Epithelial cell of esophagus (primary cell): ENCODE measurements around the gene MAN1B1.

Experiments used
- DNase-seq: peaks from one replicate; pipeline ENCODE4 v3.0.0; 2010; ENCODE audit warnings: low read depth
- H3K4me3 ChIP-seq: 2 replicates; pipeline ENCODE4 v1.5.1; 2011; ENCODE audit warnings: mild to moderate bottlenecking, low read length, control low read depth
- TF ChIP-seq, protein P1 (sequence below): IDR thresholded peaks from 2 replicates; pipeline ENCODE4 v1.5.1; 2011; ENCODE audit warnings: low read depth, mild to moderate bottlenecking, low read length, control low read depth, inconsistent platforms; ENCODE audit not compliant: insufficient read depth; ENCODE audit errors: missing control alignments

MAN1B1 gene

GRCh38 chr9:137107312-137107921 is 20.6 kb downstream of the MAN1B1 start:
- no peak overlapping the region for H3K4me3 ChIP-seq
- TF ChIP-seq, protein P1, sequence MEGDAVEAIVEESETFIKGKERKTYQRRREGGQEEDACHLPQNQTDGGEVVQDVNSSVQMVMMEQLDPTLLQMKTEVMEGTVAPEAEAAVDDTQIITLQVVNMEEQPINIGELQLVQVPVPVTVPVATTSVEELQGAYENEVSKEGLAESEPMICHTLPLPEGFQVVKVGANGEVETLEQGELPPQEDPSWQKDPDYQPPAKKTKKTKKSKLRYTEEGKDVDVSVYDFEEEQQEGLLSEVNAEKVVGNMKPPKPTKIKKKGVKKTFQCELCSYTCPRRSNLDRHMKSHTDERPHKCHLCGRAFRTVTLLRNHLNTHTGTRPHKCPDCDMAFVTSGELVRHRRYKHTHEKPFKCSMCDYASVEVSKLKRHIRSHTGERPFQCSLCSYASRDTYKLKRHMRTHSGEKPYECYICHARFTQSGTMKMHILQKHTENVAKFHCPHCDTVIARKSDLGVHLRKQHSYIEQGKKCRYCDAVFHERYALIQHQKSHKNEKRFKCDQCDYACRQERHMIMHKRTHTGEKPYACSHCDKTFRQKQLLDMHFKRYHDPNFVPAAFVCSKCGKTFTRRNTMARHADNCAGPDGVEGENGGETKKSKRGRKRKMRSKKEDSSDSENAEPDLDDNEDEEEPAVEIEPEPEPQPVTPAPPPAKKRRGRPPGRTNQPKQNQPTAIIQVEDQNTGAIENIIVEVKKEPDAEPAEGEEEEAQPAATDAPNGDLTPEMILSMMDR, result no peak
- no peak for DNase-seq

DNA sequence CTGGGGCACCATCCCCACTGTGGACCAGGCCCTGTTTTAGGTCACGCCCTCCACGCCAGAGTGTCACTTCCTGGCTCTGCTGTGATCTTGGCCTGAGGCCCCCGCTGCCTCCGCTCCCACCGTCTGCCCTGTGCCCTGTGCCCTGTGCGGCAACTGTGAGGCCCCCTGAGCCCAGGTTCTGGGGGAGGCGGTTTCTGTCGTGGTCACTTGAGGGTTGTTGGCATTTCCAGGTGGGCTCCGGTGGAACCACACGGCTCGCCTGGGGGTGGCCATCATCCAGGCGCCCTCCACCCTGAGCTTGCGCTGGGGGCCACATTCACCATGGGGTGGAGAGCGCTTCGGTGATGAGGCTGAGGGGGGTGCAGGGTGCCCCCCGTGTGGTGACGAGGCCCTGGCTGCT is 21.2 kb downstream of the MAN1B1 start:
- DNase-seq, result no peak
- no peak overlapping the region for H3K4me3 ChIP-seq
- TF ChIP-seq, protein P1, result no peak

- no peak overlapping the region for H3K4me3 ChIP-seq
- no peak for DNase-seq
- TF ChIP-seq, protein P1, result no peak
These were observed 21.9 kb downstream of the MAN1B1 start for GRCh38 chr9:137108608-137109249.

- no peak overlapping the region for H3K4me3 ChIP-seq
- TF ChIP-seq, protein P1, result no peak
- DNase-seq, result no peak
These were observed 22.7 kb downstream of the MAN1B1 start for GRCh38 chr9:137109250-137110146.

DNA sequence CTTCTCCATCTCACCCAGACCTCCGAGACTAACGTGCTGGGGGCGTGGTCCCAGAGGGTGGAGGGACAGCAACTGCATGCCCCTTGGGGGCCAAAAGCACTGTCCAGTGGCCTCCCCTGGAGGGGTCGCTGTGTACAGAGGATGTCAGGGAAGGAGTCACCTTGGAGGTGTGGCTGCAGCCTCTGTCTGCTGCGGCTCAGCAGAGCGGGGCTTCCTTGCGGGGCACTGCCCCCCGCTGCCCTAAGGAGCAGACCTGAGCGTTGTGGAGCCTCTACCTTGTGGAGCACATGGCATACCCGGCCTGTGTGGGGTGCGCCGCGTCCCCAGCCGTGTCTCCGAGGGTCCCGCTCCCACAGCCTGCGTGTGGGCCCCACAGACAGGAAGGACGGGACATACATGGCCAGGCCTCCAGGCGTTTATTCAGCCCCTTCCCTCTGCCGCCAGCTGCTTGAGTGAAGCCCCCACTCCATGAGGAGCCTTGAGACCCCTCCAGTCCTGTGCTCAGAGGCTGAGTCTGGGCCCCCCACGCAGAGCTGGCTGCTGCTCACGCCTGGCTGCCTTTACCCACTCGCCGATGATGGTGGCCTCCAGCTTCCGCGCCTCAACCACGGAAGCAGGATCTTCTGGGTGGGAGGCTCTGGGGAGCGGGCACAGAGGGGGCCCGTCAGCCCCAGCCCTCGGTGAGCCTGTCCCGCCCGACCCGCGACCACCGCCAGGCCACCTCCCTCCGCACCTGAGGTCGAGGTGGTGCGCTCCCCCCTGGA is 23.5 kb downstream of the MAN1B1 start:
- TF ChIP-seq, protein P1, result no peak
- DNase-seq, result no peak
- H3K4me3 ChIP-seq, result no peak overlapping the region

- TF ChIP-seq, protein P1, result no peak
- DNase-seq, result no peak
- no peak overlapping the region for H3K4me3 ChIP-seq
These were observed 24.4 kb downstream of the MAN1B1 start for GRCh38 chr9:137110911-137111787.
